T follicular helper cell (primary cell): ENCODE data around the gene TMEM121.
"Not testable (repeated sequence)": the region's sequence is repeated elsewhere in the genome, so short reads cannot be mapped to it uniquely, and the experiment has no call there.

Source experiments
- DNase-seq: peaks from one replicate; pipeline ENCODE4 v3.0.0-alpha.2; 2020; ENCODE audit warnings: low read depth

Gene TMEM121

GRCh38 chr14:105528586-105529318 is 2.4 kb downstream of the TMEM121 start:
- DNase-seq, result no peak

- no peak for DNase-seq
Measured at GRCh38 chr14:105529319-105529568, 2.9 kb downstream of the TMEM121 start.

- DNase-seq, result no peak
Measured at GRCh38 chr14:105529569-105530284, 3.3 kb downstream of the TMEM121 start.

GRCh38 chr14:105530285-105531087 is 4.1 kb downstream of the TMEM121 start:
- DNase-seq, result no peak

GRCh38 chr14:105531088-105531893 is 4.9 kb downstream of the TMEM121 start:
- no peak for DNase-seq

- DNase-seq, result no peak
Measured at GRCh38 chr14:105531894-105532623, 5.7 kb downstream of the TMEM121 start.

- DNase-seq, result no peak
Measured at GRCh38 chr14:105532735-105533141, 6.4 kb downstream of the TMEM121 start.

GRCh38 chr14:105533391-105533790 is 7.0 kb downstream of the TMEM121 start:
- DNase-seq, result no peak

GRCh38 chr14:105533811-105534498 is 7.6 kb downstream of the TMEM121 start:
- no peak for DNase-seq

GRCh38 chr14:105534586-105534985 is 8.2 kb downstream of the TMEM121 start:
- DNase-seq, result no peak

GRCh38 chr14:105536051-105536450 is 9.7 kb downstream of the TMEM121 start:
- no peak for DNase-seq

- no peak for DNase-seq
Measured at GRCh38 chr14:105536691-105537579, 10.6 kb downstream of the TMEM121 start.

GRCh38 chr14:105537580-105538474 is 11.4 kb downstream of the TMEM121 start:
- DNase-seq, result peak; percentile 54

GRCh38 chr14:105538481-105539049 is 12.2 kb downstream of the TMEM121 start:
- DNase-seq, result no peak

GRCh38 chr14:105540811-105541210 is 14.4 kb downstream of the TMEM121 start:
- no peak for DNase-seq

GRCh38 chr14:105541218-105541875 is 15.0 kb downstream of the TMEM121 start:
- DNase-seq, result no peak

GRCh38 chr14:105545676-105546075 is 19.3 kb downstream of the TMEM121 start:
- not testable (repeated sequence) for DNase-seq

- DNase-seq, result not testable (repeated sequence)
Measured at GRCh38 chr14:105546410-105546809, 20.0 kb downstream of the TMEM121 start.
